Inferior parietal cortex (tissue), 1 donor: ENCODE data around the gene SF3B4.

Experiments
- DNase-seq: peaks from one replicate; pipeline ENCODE4 v3.0.0-alpha.2; 2016; ENCODE audit errors: extremely low spot score

The SF3B4 gene

GRCh38 chr1:149933208-149933607 lies 5.6 kb upstream of the SF3B4 start:
- DNase-seq: no peak

- DNase-seq: no peak
These were observed 4.9 kb upstream of the SF3B4 start for GRCh38 chr1:149932474-149932873.

- no peak for DNase-seq
These were observed 3.7 kb upstream of the SF3B4 start for GRCh38 chr1:149931212-149931790.

- no peak for DNase-seq
These were observed 2.3 kb upstream of the SF3B4 start for GRCh38 chr1:149929856-149930255.

- no peak for DNase-seq
These were observed 760 bp upstream of the SF3B4 start for GRCh38 chr1:149928401-149928724.

- DNase-seq: no peak
These were observed 494 bp downstream of the SF3B4 start for GRCh38 chr1:149927056-149927562.

- no peak for DNase-seq
These were observed 1.3 kb downstream of the SF3B4 start for GRCh38 chr1:149926296-149926695.

- no peak for DNase-seq
These were observed 1.9 kb downstream of the SF3B4 start for GRCh38 chr1:149925751-149926150.

GRCh38 chr1:149925345-149925744 lies 2.3 kb downstream of the SF3B4 start:
- DNase-seq: no peak

GRCh38 chr1:149923626-149924025 lies 4.0 kb downstream of the SF3B4 start:
- no peak for DNase-seq

- DNase-seq: peak; percentile 54
These were observed 9.9 kb downstream of the SF3B4 start, which contains the start of gene SV2A for GRCh38 chr1:149917571-149918144. TSS of gene SV2A (minus strand) at chr1:149917844. CDS start at chr1:149913840, 4,004 bp downstream.

- no peak for DNase-seq
These were observed 10.7 kb downstream of the SF3B4 start for GRCh38 chr1:149916898-149917252.

GRCh38 chr1:149916193-149916897 lies 11.3 kb downstream of the SF3B4 start:
- DNase-seq: no peak

- no peak for DNase-seq
These were observed 12.0 kb downstream of the SF3B4 start for GRCh38 chr1:149915429-149916192.

- no peak for DNase-seq
These were observed 13.1 kb downstream of the SF3B4 start for GRCh38 chr1:149914545-149914944.

- DNase-seq: no peak
These were observed 21.0 kb downstream of the SF3B4 start for GRCh38 chr1:149906570-149907075.

GRCh38 chr1:149903836-149904491 lies 23.6 kb downstream of the SF3B4 start:
- DNase-seq: no peak

GRCh38 chr1:149899460-149900284 lies 27.9 kb downstream of the SF3B4 start, which contains the start of gene BOLA1:
TSS of gene BOLA1 (plus strand) at chr1:149899568. CDS start at chr1:149900060, 492 bp downstream.
- DNase-seq: peak; percentile 98

- no peak for DNase-seq
These were observed 31.0 kb downstream of the SF3B4 start for GRCh38 chr1:149896575-149896974.

GRCh38 chr1:149888999-149889289 lies 38.7 kb downstream of the SF3B4 start:
- no peak for DNase-seq
